GM21423 (cell line): ENCODE data around the gene DRGX.

ENCODE experiments used
- ATAC-seq: cut with Tn5 transposase; IDR thresholded peaks from one replicate; pipeline ENCODE4 v1.9.1; 2021; ENCODE audit warnings: mild to moderate bottlenecking, moderate library complexity; ENCODE audit not compliant: unreplicated experiment

Gene DRGX

GRCh38 chr10:49364051-49364450, 31.8 kb downstream of the DRGX start:
- no peak for ATAC-seq

- ATAC-seq: no peak
These were observed 32.4 kb downstream of the DRGX start for GRCh38 chr10:49363309-49364031.

- ATAC-seq: peak; percentile 84
These were observed 33.2 kb downstream of the DRGX start for GRCh38 chr10:49362596-49363260.

- no peak for ATAC-seq
These were observed 33.9 kb downstream of the DRGX start for GRCh38 chr10:49361735-49362568.

GRCh38 chr10:49361178-49361554, 34.7 kb downstream of the DRGX start:
- no peak for ATAC-seq

GRCh38 chr10:49360271-49361177, 35.4 kb downstream of the DRGX start:
- no peak for ATAC-seq

GRCh38 chr10:49359349-49360270, 36.3 kb downstream of the DRGX start:
- ATAC-seq: no peak

- ATAC-seq: no peak
These were observed 38.0 kb downstream of the DRGX start for GRCh38 chr10:49357910-49358309.

- ATAC-seq: no peak
These were observed 38.9 kb downstream of the DRGX start for GRCh38 chr10:49356944-49357343.

- ATAC-seq: no peak
These were observed 39.7 kb downstream of the DRGX start for GRCh38 chr10:49356181-49356580.

- no peak for ATAC-seq
These were observed 40.7 kb downstream of the DRGX start for GRCh38 chr10:49355221-49355620.

GRCh38 chr10:49354593-49354992, 41.3 kb downstream of the DRGX start:
- ATAC-seq: no peak

- no peak for ATAC-seq
These were observed 41.9 kb downstream of the DRGX start for GRCh38 chr10:49353895-49354566.

GRCh38 chr10:49353026-49353894, 42.6 kb downstream of the DRGX start:
- ATAC-seq: no peak

- no peak for ATAC-seq
These were observed 43.6 kb downstream of the DRGX start for GRCh38 chr10:49352323-49352722.

- no peak for ATAC-seq
These were observed 44.2 kb downstream of the DRGX start for GRCh38 chr10:49351669-49352068.

- ATAC-seq: no peak
These were observed 44.9 kb downstream of the DRGX start for GRCh38 chr10:49350846-49351532.

- ATAC-seq: no peak
These were observed 45.8 kb downstream of the DRGX start for GRCh38 chr10:49350138-49350537.
